ENCODE results near the gene TM4SF4. TPM values are rescaled to one million over a fixed set of nuclear protein-coding genes. Genes with fewer than 3 reads are reported as not detected.

The TM4SF4 gene
- total RNA-seq, 1 experiment from 2014 or later: not detected

DNA sequence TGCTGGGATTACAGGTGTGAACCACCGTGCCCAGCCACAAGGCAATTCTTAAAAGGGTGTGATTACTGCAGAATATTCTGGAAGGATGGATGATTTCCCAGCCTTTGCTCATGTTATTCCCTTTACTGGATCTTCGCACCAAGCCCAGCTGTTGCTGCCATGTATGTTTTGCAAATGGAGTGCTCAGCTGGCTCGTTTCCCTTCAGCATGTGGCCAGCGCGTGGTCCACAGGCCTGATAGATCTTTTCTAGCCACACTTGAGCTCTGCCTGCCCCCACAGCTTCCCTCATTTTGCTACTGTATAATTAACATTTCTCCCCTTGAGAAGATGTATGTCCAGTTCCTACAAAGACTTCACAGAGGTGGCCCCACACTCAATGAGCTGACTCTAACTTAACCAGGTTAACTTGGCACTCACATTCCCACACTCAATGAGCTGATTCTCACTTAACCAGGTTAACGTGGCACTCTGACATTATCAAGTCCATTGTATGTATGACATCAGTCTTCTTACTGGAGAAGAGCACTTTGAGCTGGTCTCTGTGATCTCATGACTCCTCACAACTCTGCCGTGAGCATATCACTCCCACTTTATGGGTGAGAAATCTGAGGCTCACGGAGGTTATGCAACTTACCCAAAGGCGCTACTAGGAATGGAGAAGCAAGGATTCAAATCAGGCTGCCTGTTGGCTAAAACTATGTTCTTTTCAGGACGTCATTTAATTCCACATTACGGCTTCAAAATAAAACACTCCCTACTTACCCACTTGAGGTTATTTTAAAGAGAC is 49.2 kb downstream of the TM4SF4 start:
- BruUV-seq (replicated peaks): no TSS peak
- ChIA-PET POLR2A (interaction anchor here (0.9 to 1.1 kb wide), 2 partner anchors 9 to 228 kb away, joined by 3 to 4 read pairs; no protein-coding TSS in a partner anchor), CTCF (interaction anchor here (0.5 to 1.7 kb wide), 9 partner anchors 12 to 194 kb away, joined by 3 to 8 read pairs (median 4); partner anchors contain the start of gene WWTR1)
- H3K27me3 Mint-ChIP-seq (ENCODE audit: insufficient read depth, unreplicated experiment): no peaks in the 10 kb centered on the region
- peaks cover 47% of the 10 kb centered on the region for H3K36me3 Mint-ChIP-seq (ENCODE audit: insufficient read depth, unreplicated experiment)
- no peak overlapping the region for H3K27ac Mint-ChIP-seq (ENCODE audit: low read depth, unreplicated experiment)
- no peak overlapping the region for H3K4me3 Mint-ChIP-seq (ENCODE audit: unreplicated experiment)
- no peaks in the 10 kb centered on the region for H3K4me1 Mint-ChIP-seq (ENCODE audit: insufficient read depth, unreplicated experiment)
- DNase-seq (ENCODE audit: unreplicated experiment): no peak
- H3K9me3 Mint-ChIP-seq (ENCODE audit: unreplicated experiment): no peaks in the 10 kb centered on the region
- intact Hi-C loops (cut with micrococcal nuclease): no loop called here
- TF ChIP-seq, protein P1, sequence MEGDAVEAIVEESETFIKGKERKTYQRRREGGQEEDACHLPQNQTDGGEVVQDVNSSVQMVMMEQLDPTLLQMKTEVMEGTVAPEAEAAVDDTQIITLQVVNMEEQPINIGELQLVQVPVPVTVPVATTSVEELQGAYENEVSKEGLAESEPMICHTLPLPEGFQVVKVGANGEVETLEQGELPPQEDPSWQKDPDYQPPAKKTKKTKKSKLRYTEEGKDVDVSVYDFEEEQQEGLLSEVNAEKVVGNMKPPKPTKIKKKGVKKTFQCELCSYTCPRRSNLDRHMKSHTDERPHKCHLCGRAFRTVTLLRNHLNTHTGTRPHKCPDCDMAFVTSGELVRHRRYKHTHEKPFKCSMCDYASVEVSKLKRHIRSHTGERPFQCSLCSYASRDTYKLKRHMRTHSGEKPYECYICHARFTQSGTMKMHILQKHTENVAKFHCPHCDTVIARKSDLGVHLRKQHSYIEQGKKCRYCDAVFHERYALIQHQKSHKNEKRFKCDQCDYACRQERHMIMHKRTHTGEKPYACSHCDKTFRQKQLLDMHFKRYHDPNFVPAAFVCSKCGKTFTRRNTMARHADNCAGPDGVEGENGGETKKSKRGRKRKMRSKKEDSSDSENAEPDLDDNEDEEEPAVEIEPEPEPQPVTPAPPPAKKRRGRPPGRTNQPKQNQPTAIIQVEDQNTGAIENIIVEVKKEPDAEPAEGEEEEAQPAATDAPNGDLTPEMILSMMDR (IDR thresholded peaks at IDR 0.05; ENCODE audit: unreplicated experiment): no peak

DNA sequence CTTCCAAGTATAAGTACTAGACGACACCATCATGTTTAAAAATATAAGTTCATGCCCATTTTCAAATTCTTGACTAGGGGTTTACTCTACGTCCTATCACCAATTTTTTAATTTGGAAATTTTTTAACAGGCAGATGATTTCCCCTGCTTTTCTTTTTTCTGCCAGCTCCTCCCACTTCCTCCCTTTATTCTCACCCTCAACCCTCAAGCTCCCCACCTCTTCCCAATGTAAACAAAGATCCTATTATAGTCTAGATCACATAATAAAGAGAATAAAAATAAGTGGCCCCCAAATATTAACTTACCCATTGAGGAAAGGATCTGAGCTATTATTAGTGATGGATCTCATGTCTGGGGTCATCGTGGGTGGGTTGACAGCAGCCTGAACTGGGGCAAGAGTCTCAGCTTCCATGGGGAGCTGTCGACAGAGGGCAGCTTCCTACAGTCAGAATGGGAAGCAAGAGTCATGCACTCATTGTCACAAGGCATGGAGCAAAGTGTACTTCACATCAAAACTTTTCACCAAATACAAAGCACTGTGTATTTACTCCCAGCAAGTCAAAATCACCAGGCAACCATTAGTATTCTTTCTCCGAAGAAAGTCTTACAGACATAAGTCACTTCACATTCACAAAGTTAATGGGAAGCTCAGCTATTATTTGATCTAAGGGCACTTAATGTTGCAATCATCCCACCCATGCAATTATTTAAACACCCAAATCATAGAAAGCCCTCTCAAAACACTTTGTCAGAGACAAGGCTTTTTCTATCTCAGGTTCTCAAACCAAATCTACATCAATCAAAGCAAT is 53.2 kb downstream of the TM4SF4 start:
- H3K36me3 Mint-ChIP-seq (ENCODE audit: insufficient read depth, unreplicated experiment): peaks cover 30% of the 10 kb centered on the region
- no peaks in the 10 kb centered on the region for H3K9me3 Mint-ChIP-seq (ENCODE audit: unreplicated experiment)
- TF ChIP-seq, protein P1 (IDR thresholded peaks at IDR 0.05; ENCODE audit: unreplicated experiment): no peak
- ChIA-PET CTCF (interaction anchor here (0.7 to 2.4 kb wide), 7 partner anchors 14 to 296 kb away, joined by 3 to 11 read pairs (median 3); no protein-coding TSS in a partner anchor), POLR2A (no interaction called here)
- H3K27me3 Mint-ChIP-seq (ENCODE audit: insufficient read depth, unreplicated experiment): no peaks in the 10 kb centered on the region
- DNase-seq (ENCODE audit: unreplicated experiment): no peak
- H3K4me3 Mint-ChIP-seq (ENCODE audit: unreplicated experiment): no peak overlapping the region
- intact Hi-C loops (cut with micrococcal nuclease): no loop called here
- peak overlapping the region; percentile 20 for H3K27ac Mint-ChIP-seq (ENCODE audit: low read depth, unreplicated experiment)
- BruUV-seq (replicated peaks): no TSS peak
- H3K4me1 Mint-ChIP-seq (ENCODE audit: insufficient read depth, unreplicated experiment): peaks cover 6% of the 10 kb centered on the region

DNA sequence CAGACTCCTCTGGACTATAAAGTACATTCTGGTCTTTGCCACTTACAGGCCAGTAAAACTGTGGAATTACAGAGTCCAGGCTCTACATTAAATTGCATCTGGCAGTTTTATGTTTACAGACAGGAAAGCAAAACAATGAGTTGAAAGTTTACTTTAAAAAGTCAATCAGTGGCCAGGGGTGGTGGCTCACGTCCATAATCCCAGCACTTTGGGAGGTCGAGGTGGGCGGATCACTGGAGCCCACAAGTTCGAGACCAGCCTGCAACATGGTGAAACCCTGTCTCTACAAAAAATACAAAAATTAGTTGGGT is 53.8 kb downstream of the TM4SF4 start:
- peaks cover 26% of the 10 kb centered on the region for H3K36me3 Mint-ChIP-seq (ENCODE audit: insufficient read depth, unreplicated experiment)
- DNase-seq (ENCODE audit: unreplicated experiment): no peak
- POLR2A ChIA-PET: no interaction called here
- H3K4me3 Mint-ChIP-seq (ENCODE audit: unreplicated experiment): no peak overlapping the region
- H3K27me3 Mint-ChIP-seq (ENCODE audit: insufficient read depth, unreplicated experiment): no peaks in the 10 kb centered on the region
- TF ChIP-seq, protein P1 (IDR thresholded peaks at IDR 0.05; ENCODE audit: unreplicated experiment): no peak
- intact Hi-C loops (cut with micrococcal nuclease): no loop called here
- no peaks in the 10 kb centered on the region for H3K9me3 Mint-ChIP-seq (ENCODE audit: unreplicated experiment)
- H3K4me1 Mint-ChIP-seq (ENCODE audit: insufficient read depth, unreplicated experiment): peaks cover 6% of the 10 kb centered on the region
- H3K27ac Mint-ChIP-seq (ENCODE audit: low read depth, unreplicated experiment): peak overlapping the region; percentile 20
- CTCF ChIA-PET: interaction anchor here (1.0 to 2.4 kb wide), 5 partner anchors 14 to 223 kb away, joined by 3 to 11 read pairs (median 4); no protein-coding TSS in a partner anchor
- no TSS peak for BruUV-seq (replicated peaks)

DNA sequence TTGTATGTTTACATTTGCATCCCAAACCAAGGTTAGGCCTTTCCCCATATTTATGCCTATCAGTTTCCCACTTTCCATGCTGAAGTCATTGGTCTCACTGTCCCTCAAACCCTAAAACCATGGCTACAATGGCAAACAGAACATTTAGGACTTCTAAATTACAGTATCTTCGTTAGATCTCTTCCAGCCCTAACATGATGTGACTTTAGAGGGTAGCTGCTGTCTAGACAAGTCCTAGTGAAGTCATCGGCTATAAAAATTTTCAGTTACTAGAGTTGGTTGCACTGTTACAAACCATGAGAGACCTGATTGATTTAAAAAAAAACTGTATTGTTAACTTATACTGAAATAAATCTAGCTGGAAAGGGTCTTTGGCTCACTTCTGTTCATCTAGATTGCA is 54.6 kb downstream of the TM4SF4 start:
- peaks cover 18% of the 10 kb centered on the region for H3K36me3 Mint-ChIP-seq (ENCODE audit: insufficient read depth, unreplicated experiment)
- no TSS peak for BruUV-seq (replicated peaks)
- CTCF ChIA-PET: interaction anchor here (0.6 to 0.7 kb wide), 2 partner anchors 50 to 188 kb away, joined by 3 read pairs; no protein-coding TSS in a partner anchor
- peaks cover 10% of the 10 kb centered on the region for H3K4me1 Mint-ChIP-seq (ENCODE audit: insufficient read depth, unreplicated experiment)
- no peaks in the 10 kb centered on the region for H3K27me3 Mint-ChIP-seq (ENCODE audit: insufficient read depth, unreplicated experiment)
- H3K27ac Mint-ChIP-seq (ENCODE audit: low read depth, unreplicated experiment): peak overlapping the region; percentile 20
- no peak overlapping the region for H3K4me3 Mint-ChIP-seq (ENCODE audit: unreplicated experiment)
- no peak for DNase-seq (ENCODE audit: unreplicated experiment)
- POLR2A ChIA-PET: interaction anchor here (0.8 to 0.9 kb wide), 3 partner anchors 11 to 63 kb away, joined by 3 to 4 read pairs (median 3); no protein-coding TSS in a partner anchor
- H3K9me3 Mint-ChIP-seq (ENCODE audit: unreplicated experiment): no peaks in the 10 kb centered on the region
- TF ChIP-seq, protein P1 (IDR thresholded peaks at IDR 0.05; ENCODE audit: unreplicated experiment): no peak
- intact Hi-C loops (cut with micrococcal nuclease): no loop called here
